OCI-LY3 (cell line): ENCODE results near the gene COX7A2L.

Source experiments
- EZH2phosphoT487 ChIP-seq: fragments of 200-600 bp; shearing (Covaris generic); IDR thresholded peaks from 2 replicates; pipeline ENCODE4 v1.6.1; 2018; ENCODE audit warnings: antibody characterized with exemption, mixed run types, low read depth
- TF ChIP-seq, protein P1 (sequence below): fragments of 200-600, 300-600 bp; sonication (generic); IDR thresholded peaks from 2 replicates; pipeline ENCODE4 v1.5.1; 2014; ENCODE audit warnings: antibody characterized with exemption, low read length, low read depth

DNA sequence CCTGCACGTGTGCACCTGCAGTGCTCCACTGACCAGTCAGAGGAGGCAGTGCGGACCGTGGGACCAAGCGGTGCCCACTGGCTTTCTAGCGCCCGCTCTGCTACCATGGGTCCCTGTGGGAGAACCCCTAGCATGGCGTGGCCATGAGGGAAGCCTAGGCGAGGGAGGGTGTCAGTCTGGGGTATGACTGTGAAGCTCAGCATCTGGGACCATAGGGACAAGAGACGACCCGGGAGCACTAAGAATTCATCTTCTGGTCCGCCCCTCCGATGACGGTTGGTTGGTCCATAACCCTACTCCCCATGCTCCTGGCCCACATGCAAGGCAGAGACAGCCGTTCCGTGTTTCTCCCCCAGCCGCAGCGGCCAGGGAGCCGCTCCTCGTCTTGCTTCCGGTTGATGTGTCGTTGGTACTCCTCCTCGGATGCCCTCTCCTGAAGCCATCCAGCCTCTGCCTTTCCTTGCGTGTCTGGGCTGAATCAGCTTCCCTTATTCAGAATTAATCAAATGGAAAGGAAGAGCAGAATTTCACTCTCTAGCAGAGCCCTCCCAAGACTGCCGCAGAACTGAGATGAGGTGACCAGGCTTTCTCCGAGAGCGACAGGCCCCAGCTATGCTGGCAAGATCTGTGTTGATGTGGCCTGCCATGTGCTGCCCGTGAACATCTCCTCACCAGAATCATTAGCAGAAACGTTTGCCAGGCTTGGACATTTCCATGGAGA lies 23.0 kb downstream of the COX7A2L start:
- TF ChIP-seq, protein P1, sequence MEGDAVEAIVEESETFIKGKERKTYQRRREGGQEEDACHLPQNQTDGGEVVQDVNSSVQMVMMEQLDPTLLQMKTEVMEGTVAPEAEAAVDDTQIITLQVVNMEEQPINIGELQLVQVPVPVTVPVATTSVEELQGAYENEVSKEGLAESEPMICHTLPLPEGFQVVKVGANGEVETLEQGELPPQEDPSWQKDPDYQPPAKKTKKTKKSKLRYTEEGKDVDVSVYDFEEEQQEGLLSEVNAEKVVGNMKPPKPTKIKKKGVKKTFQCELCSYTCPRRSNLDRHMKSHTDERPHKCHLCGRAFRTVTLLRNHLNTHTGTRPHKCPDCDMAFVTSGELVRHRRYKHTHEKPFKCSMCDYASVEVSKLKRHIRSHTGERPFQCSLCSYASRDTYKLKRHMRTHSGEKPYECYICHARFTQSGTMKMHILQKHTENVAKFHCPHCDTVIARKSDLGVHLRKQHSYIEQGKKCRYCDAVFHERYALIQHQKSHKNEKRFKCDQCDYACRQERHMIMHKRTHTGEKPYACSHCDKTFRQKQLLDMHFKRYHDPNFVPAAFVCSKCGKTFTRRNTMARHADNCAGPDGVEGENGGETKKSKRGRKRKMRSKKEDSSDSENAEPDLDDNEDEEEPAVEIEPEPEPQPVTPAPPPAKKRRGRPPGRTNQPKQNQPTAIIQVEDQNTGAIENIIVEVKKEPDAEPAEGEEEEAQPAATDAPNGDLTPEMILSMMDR = no peak; the same call in 1 of the 2 replicates
- TF ChIP-seq EZH2phosphoT487 = no peak
